Measurements from ENCODE around the gene FAM210A. TPM values are rescaled to one million over a fixed set of nuclear protein-coding genes. Genes with fewer than 3 reads are reported as not detected.
"Not testable (repeated sequence)": the region's sequence is repeated elsewhere in the genome, so short reads cannot be mapped to it uniquely, and the experiment has no call there.

Gene FAM210A
- total and polyA plus RNA-seq, 9 of the 15 experiments (the other 6 are each of a cell fraction or from before 2014, with no cell fraction given) = 8.3 to 41.7 (median 19.1) TPM

- DNase-seq (ENCODE audit: extremely low read depth in 1 of 4, low spot score in 3 of 4); BruUV-seq (replicated peaks); H3K9me3 ChIP-seq (replicated peaks; ENCODE audit: control insufficient read depth, insufficient read depth, low read depth, low read length); H3K27ac ChIP-seq (ENCODE audit: extremely low read depth, low read depth, low read length); H4K20me1 ChIP-seq (replicated peaks; ENCODE audit: control insufficient read depth, insufficient read depth, low read length); intact Hi-C loops (cut with micrococcal nuclease); H3K4me3 ChIP-seq; POLR2A ChIA-PET; H3K4me2 ChIP-seq (ENCODE audit: insufficient read depth, low read length); in situ Hi-C loops (cut with MboI); H3K4me1 ChIP-seq (replicated peaks in 1 of 2; ENCODE audit: control insufficient read depth in 2 of 2, insufficient read depth in 2 of 2, low read length in 2 of 2); H3K27me3 ChIP-seq (ENCODE audit: control insufficient read depth in 2 of 2, insufficient read depth in 2 of 2, low read length in 2 of 2); FAIRE-seq; CTCF ChIA-PET (ENCODE audit: low intra/inter-chr PET ratio); H2AFZ ChIP-seq (ENCODE audit: low read depth, low read length); H3K9me1 ChIP-seq (ENCODE audit: control insufficient read depth, insufficient read depth, low read length); H3K9ac ChIP-seq (ENCODE audit: insufficient read depth in 1 of 2, low read depth in 2 of 2, low read length in 2 of 2): not testable (repeated sequence)
- WGBS (ENCODE audit: insufficient coverage, low coverage, missing lambda C conversion rate) = 51% methylated on average over 7 of the region's 13 CpGs
- Histone ChIP-seq H3K79me2 (ENCODE audit: control insufficient read depth, insufficient read depth, low read length) (peaks cover 46% of the 10 kb centered on the region), H3K36me3 (ENCODE audit: control insufficient read depth, insufficient read depth, low read length) (peaks cover 16% of the 10 kb centered on the region; the same call in 2 of the 3 replicates)
- TF ChIP-seq CBFA2T2 (conservative IDR thresholded peaks at IDR 0.05) = peak; percentile 31; the same call in 1 of the 2 replicates
- peak; percentile 19; the same call in 1 of the 2 replicates for TF ChIP-seq TCF3 (CRISPR knock-in tag; IDR thresholded peaks at IDR 0.05)
- TF ChIP-seq ARID1B (IDR thresholded peaks at IDR 0.05) = peak; percentile 39
- TF ChIP-seq CBFA2T3 (IDR thresholded peaks at IDR 0.05) = peak; percentile 68
- peak; percentile 60 for TF ChIP-seq TAL1 (IDR thresholded peaks at IDR 0.05)
- ATAC-seq = peak; percentile 32; the same call in 1 of the 3 replicates
Observed at GRCh38 chr18:13677350-13677749, 49.0 kb downstream of the FAM210A start.

GRCh38 chr18:13676471-13676870 is 49.9 kb downstream of the FAM210A start:
- H3K9me1 ChIP-seq (ENCODE audit: control insufficient read depth, insufficient read depth, low read length) = no peaks in the 10 kb centered on the region
- H3K9ac ChIP-seq (ENCODE audit: insufficient read depth in 1 of 2, low read depth in 2 of 2, low read length in 2 of 2) = no peak overlapping the region
- H3K27ac ChIP-seq (ENCODE audit: extremely low read depth, low read depth, low read length) = no peak overlapping the region
- no TSS peak for BruUV-seq (replicated peaks)
- H3K4me2 ChIP-seq (ENCODE audit: insufficient read depth, low read length) = no peak overlapping the region
- WGBS (ENCODE audit: insufficient coverage, low coverage, missing lambda C conversion rate) = 81% methylated on average over 6 of the region's 6 CpGs
- peaks cover 12% of the 10 kb centered on the region; the same call in 2 of the 3 replicates for H3K36me3 ChIP-seq (ENCODE audit: control insufficient read depth, insufficient read depth, low read length)
- in situ Hi-C loops (cut with MboI) (no loop called here), intact Hi-C loops (cut with micrococcal nuclease) (no loop called here)
- ChIA-PET POLR2A (interaction anchor here (0.6 kb wide), 1 partner anchor 60 kb away, joined by 3 read pairs; no protein-coding TSS in a partner anchor), CTCF (ENCODE audit: low intra/inter-chr PET ratio) (no interaction called here)
- no peaks in the 10 kb centered on the region for H3K27me3 ChIP-seq (ENCODE audit: control insufficient read depth in 2 of 2, insufficient read depth in 2 of 2, low read length in 2 of 2)
- no peak overlapping the region for H3K4me3 ChIP-seq
- peaks cover 42% of the 10 kb centered on the region for H3K79me2 ChIP-seq (ENCODE audit: control insufficient read depth, insufficient read depth, low read length)
- H2AFZ ChIP-seq (ENCODE audit: low read depth, low read length) = no peak overlapping the region
- no peaks in the 10 kb centered on the region for H3K4me1 ChIP-seq (replicated peaks in 1 of 2; ENCODE audit: control insufficient read depth in 2 of 2, insufficient read depth in 2 of 2, low read length in 2 of 2)
- H4K20me1 ChIP-seq (replicated peaks; ENCODE audit: control insufficient read depth, insufficient read depth, low read length) = no peaks in the 10 kb centered on the region; the same call in 1 of the 2 replicates
- ATAC-seq = no peak
- no peaks in the 10 kb centered on the region for H3K9me3 ChIP-seq (replicated peaks; ENCODE audit: control insufficient read depth, insufficient read depth, low read depth, low read length)
- no peak for DNase-seq (ENCODE audit: extremely low read depth in 1 of 4, low spot score in 3 of 4)
- no peak for FAIRE-seq
- TF ChIP-seq HNRNPH1 (optimal IDR thresholded peaks at IDR 0.05; ENCODE audit: low read depth, low read length) (no peak), CEBPB (tag; IDR thresholded peaks at IDR 0.05) (no peak), RBM34 (IDR thresholded peaks at IDR 0.05; ENCODE audit: borderline replicate concordance, insufficient read depth, low read length) (no peak), ZNF3 (CRISPR knock-in tag; IDR thresholded peaks at IDR 0.05) (no peak), TAF1 (IDR thresholded peaks at IDR 0.05; ENCODE audit: control insufficient read depth, extremely low read depth, insufficient read depth, low read length, severe bottlenecking) (no peak), U2AF2 (optimal IDR thresholded peaks at IDR 0.05; ENCODE audit: low read depth, low read length) (no peak), ZNF324 (CRISPR knock-in tag; IDR thresholded peaks at IDR 0.05) (no peak), PPARD (CRISPR knock-in tag; IDR thresholded peaks at IDR 0.05) (no peak), ZNF586 (CRISPR knock-in tag; conservative IDR thresholded peaks at IDR 0.05) (no peak), MYBL2 (IDR thresholded peaks at IDR 0.05; ENCODE audit: low read depth) (no peak), MYBL2 (CRISPR knock-in tag; IDR thresholded peaks at IDR 0.05; ENCODE audit: borderline replicate concordance) (no peak), ZNF717 (CRISPR knock-in tag; IDR thresholded peaks at IDR 0.05) (no peak)
- TF ChIP-seq, protein P1, sequence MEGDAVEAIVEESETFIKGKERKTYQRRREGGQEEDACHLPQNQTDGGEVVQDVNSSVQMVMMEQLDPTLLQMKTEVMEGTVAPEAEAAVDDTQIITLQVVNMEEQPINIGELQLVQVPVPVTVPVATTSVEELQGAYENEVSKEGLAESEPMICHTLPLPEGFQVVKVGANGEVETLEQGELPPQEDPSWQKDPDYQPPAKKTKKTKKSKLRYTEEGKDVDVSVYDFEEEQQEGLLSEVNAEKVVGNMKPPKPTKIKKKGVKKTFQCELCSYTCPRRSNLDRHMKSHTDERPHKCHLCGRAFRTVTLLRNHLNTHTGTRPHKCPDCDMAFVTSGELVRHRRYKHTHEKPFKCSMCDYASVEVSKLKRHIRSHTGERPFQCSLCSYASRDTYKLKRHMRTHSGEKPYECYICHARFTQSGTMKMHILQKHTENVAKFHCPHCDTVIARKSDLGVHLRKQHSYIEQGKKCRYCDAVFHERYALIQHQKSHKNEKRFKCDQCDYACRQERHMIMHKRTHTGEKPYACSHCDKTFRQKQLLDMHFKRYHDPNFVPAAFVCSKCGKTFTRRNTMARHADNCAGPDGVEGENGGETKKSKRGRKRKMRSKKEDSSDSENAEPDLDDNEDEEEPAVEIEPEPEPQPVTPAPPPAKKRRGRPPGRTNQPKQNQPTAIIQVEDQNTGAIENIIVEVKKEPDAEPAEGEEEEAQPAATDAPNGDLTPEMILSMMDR (IDR thresholded peaks at IDR 0.05 in 2 of 3, conservative IDR thresholded peaks at IDR 0.05 in 1 of 3; ENCODE audit: insufficient read depth in 2 of 3, low read depth in 1 of 3, low read length in 3 of 3) = no peak

Data from K562 (cell line).